NB4 (cell line): ENCODE data around the gene MEIS1.

Experiments used
- CTCF ChIP-seq: IDR thresholded peaks from one replicate; pipeline ENCODE4 v1.5.1; 2012; ENCODE audit warnings: low read depth, low read length
- MAX ChIP-seq: IDR thresholded peaks from 2 replicates; pipeline ENCODE4 v1.6.1; 2011; ENCODE audit warnings: low read depth, low read length
- MYC ChIP-seq: IDR thresholded peaks from 2 replicates; pipeline ENCODE4 v1.6.1; 2011; ENCODE audit warnings: low read depth, low read length
- POLR2A ChIP-seq: IDR thresholded peaks from 2 replicates; pipeline ENCODE4 v1.6.1; 2011; ENCODE audit warnings: mild to moderate bottlenecking; ENCODE audit not compliant: insufficient read length; ENCODE audit errors: extremely low read depth

- TF ChIP-seq CTCF = no peak
- no peak for TF ChIP-seq POLR2A
- no peak for TF ChIP-seq MYC
- TF ChIP-seq MAX = no peak
These were observed 100.8 kb downstream of the MEIS1 start for GRCh38 chr2:66535574-66536289.
